K562 (cell line): Measurements from ENCODE around the gene CA5B. TPM values are rescaled to one million over a fixed set of nuclear protein-coding genes. Genes with fewer than 3 reads are reported as not detected.

Experiments
- ASH1L ChIP-seq: fragments of 450-650 bp; IDR thresholded peaks from 2 replicates; pipeline ENCODE4 v1.6.1; 2018; ENCODE audit warnings: borderline replicate concordance, mild to moderate bottlenecking, low read depth; ENCODE audit not compliant: partially characterized antibody
- BRF1 ChIP-seq: IDR thresholded peaks from 3 replicates; pipeline ENCODE4 v1.6.1; 2011; ENCODE audit warnings: borderline replicate concordance, mild to moderate bottlenecking; ENCODE audit not compliant: insufficient read length; ENCODE audit errors: extremely low read depth
- DMBX1 ChIP-seq: fragments of 250-450 bp; sonication (Bioruptor Pico); IDR thresholded peaks from 2 replicates; pipeline ENCODE4 v1.8.0; 2022; ENCODE audit warnings: inconsistent platforms, mild to moderate bottlenecking, moderate library complexity, borderline replicate concordance
- ESRRA ChIP-seq: fragments of 450-650 bp; IDR thresholded peaks from 2 replicates; pipeline ENCODE4 v1.6.1; 2014; ENCODE audit warnings: low read depth, mild to moderate bottlenecking, moderate library complexity, borderline replicate concordance
- PCBP1 ChIP-seq: fragments of 200-400 bp; formaldehyde crosslinking; IDR thresholded peaks from 2 replicates; pipeline ENCODE4 v1.6.1; 2018; ENCODE audit warnings: mild to moderate bottlenecking, low read depth, low read length; ENCODE audit not compliant: poor library complexity, severe bottlenecking
- PHB2 ChIP-seq: fragments of 450-650 bp; IDR thresholded peaks from 2 replicates; pipeline ENCODE4 v1.6.1; 2017; ENCODE audit warnings: low read depth
- ZKSCAN8 ChIP-seq: fragments of 200-800 bp; sonication (Bioruptor generic); IDR thresholded peaks from 2 replicates; pipeline ENCODE4 v1.6.1; 2016; ENCODE audit warnings: missing genetic modification characterization, missing compliant biosample characterization
- ZNF764 ChIP-seq: fragments of 250-450 bp; sonication (Bioruptor Pico); IDR thresholded peaks from 2 replicates; pipeline ENCODE4 v1.4.0; 2020; ENCODE audit warnings: low read depth, mild to moderate bottlenecking, moderate library complexity
- polyA plus RNA-seq, 8 experiments: library from polyadenylated mRNA; depleted of rRNA in 4 of 8; stranded (reverse) in 5 of 8; unstranded in 3 of 8; fragments of >200 nt; fragmentation: Nextera tagmentation in 2 of 8; fragmentation: Illumina TruSeq in 1 of 8; extraction: Ambion mirVana in 2 of 8; extraction: Trizol in 1 of 8; gene quantifications; 2 replicates each; pipeline versions ENCODE4 v1.2.1 to v1.2.3, GENCODE V29; 2011 to 2014; ENCODE audit warnings: inconsistent platforms in 1 of 8, missing spikeins in 1 of 8
- total RNA-seq, 7 experiments: library from RNA; depleted of rRNA in 6 of 7; stranded (reverse); fragments of >200 nt in 6 of 7; fragmentation: Illumina TruSeq in 2 of 7; extraction: Trizol in 2 of 7; gene quantifications; 2 replicates each; pipeline versions ENCODE4 v1.2.1 to v1.2.3, GENCODE V29; 2011 to 2021; ENCODE audit warnings: low replicate concordance in 1 of 7
- TF ChIP-seq, protein P1 (sequence below), 2 experiments: IDR thresholded peaks; 2 replicates each; pipeline ENCODE4 v1.6.1; 2012; ENCODE audit warnings: improper control_type of control experiment in 2 of 2, low read depth in 2 of 2, low read length in 2 of 2, borderline replicate concordance in 1 of 2
- TF ChIP-seq, protein P2 (sequence below): fragments of 450-650 bp; IDR thresholded peaks from 2 replicates; pipeline ENCODE4 v1.6.1; 2016; ENCODE audit warnings: mild to moderate bottlenecking, moderate library complexity
- TF ChIP-seq, protein P3 (sequence below): fragments of 450-650 bp; formaldehyde crosslinking; IDR thresholded peaks from 2 replicates; pipeline ENCODE4 v1.4.0; 2020; ENCODE audit warnings: mild to moderate bottlenecking, moderate library complexity

Gene CA5B
- total and polyA plus RNA-seq, 9 of the 15 experiments (the other 6 are each of a cell fraction or from before 2014, with no cell fraction given) = 0.55 to 3.7 (median 2.6) TPM

DNA sequence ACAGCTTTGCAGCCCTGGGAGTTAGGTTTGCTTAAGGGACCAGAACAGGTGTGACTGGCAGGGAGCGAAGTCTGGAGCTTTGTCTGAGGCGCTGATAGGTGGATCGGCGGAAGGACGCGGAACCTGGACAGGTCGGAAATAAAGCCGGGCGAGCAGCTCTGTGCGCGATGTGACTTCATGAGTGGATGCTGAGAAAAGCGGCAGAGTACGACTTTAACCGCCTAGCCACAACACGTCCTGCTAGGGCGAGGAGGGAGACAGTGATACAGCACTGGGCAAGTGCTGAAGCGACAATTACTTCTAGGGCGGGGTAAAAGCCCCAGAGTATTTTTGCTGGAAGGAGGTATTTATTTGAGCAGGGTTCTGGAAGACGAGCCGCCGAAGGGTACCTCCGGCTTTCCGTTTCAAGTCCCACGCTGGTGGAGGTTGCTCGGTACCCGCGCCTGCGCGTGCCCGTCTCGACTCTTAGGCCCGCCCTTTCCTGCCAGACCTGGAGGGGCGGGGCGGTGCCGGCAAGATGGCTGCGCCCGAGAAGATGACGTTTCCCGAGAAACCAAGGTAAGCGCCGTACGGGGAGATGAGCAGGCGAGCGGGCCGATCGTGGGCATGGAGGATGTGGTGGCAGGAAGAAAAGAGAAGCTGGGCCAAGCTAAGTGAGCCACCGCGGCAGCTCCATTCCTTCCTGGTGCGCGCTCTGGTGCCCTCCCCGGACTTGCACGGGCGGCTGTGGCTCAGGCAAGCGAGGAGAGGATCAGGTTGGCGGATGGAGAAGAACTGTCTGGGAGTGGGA, 52.1 kb downstream of the CA5B start, which contains the start of gene ZRSR2 (continued):
- TF ChIP-seq PCBP1 (no peak), PHB2 (no peak), DMBX1 (CRISPR knock-in tag) (no peak), ZKSCAN8 (no peak), BRF1 (no peak), ASH1L (no peak), ESRRA (0 out of 2 replicates have a peak, but pooled peaks have one; percentile 13), ZNF764 (CRISPR knock-in tag) (no peak)
- TF ChIP-seq, protein P1, sequence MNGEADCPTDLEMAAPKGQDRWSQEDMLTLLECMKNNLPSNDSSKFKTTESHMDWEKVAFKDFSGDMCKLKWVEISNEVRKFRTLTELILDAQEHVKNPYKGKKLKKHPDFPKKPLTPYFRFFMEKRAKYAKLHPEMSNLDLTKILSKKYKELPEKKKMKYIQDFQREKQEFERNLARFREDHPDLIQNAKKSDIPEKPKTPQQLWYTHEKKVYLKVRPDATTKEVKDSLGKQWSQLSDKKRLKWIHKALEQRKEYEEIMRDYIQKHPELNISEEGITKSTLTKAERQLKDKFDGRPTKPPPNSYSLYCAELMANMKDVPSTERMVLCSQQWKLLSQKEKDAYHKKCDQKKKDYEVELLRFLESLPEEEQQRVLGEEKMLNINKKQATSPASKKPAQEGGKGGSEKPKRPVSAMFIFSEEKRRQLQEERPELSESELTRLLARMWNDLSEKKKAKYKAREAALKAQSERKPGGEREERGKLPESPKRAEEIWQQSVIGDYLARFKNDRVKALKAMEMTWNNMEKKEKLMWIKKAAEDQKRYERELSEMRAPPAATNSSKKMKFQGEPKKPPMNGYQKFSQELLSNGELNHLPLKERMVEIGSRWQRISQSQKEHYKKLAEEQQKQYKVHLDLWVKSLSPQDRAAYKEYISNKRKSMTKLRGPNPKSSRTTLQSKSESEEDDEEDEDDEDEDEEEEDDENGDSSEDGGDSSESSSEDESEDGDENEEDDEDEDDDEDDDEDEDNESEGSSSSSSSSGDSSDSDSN (IDR thresholded peaks at IDR 0.05; ENCODE audit: borderline replicate concordance in 1 of 2, low read depth in 2 of 2, low read length in 2 of 2) = no peak
- TF ChIP-seq, protein P2, sequence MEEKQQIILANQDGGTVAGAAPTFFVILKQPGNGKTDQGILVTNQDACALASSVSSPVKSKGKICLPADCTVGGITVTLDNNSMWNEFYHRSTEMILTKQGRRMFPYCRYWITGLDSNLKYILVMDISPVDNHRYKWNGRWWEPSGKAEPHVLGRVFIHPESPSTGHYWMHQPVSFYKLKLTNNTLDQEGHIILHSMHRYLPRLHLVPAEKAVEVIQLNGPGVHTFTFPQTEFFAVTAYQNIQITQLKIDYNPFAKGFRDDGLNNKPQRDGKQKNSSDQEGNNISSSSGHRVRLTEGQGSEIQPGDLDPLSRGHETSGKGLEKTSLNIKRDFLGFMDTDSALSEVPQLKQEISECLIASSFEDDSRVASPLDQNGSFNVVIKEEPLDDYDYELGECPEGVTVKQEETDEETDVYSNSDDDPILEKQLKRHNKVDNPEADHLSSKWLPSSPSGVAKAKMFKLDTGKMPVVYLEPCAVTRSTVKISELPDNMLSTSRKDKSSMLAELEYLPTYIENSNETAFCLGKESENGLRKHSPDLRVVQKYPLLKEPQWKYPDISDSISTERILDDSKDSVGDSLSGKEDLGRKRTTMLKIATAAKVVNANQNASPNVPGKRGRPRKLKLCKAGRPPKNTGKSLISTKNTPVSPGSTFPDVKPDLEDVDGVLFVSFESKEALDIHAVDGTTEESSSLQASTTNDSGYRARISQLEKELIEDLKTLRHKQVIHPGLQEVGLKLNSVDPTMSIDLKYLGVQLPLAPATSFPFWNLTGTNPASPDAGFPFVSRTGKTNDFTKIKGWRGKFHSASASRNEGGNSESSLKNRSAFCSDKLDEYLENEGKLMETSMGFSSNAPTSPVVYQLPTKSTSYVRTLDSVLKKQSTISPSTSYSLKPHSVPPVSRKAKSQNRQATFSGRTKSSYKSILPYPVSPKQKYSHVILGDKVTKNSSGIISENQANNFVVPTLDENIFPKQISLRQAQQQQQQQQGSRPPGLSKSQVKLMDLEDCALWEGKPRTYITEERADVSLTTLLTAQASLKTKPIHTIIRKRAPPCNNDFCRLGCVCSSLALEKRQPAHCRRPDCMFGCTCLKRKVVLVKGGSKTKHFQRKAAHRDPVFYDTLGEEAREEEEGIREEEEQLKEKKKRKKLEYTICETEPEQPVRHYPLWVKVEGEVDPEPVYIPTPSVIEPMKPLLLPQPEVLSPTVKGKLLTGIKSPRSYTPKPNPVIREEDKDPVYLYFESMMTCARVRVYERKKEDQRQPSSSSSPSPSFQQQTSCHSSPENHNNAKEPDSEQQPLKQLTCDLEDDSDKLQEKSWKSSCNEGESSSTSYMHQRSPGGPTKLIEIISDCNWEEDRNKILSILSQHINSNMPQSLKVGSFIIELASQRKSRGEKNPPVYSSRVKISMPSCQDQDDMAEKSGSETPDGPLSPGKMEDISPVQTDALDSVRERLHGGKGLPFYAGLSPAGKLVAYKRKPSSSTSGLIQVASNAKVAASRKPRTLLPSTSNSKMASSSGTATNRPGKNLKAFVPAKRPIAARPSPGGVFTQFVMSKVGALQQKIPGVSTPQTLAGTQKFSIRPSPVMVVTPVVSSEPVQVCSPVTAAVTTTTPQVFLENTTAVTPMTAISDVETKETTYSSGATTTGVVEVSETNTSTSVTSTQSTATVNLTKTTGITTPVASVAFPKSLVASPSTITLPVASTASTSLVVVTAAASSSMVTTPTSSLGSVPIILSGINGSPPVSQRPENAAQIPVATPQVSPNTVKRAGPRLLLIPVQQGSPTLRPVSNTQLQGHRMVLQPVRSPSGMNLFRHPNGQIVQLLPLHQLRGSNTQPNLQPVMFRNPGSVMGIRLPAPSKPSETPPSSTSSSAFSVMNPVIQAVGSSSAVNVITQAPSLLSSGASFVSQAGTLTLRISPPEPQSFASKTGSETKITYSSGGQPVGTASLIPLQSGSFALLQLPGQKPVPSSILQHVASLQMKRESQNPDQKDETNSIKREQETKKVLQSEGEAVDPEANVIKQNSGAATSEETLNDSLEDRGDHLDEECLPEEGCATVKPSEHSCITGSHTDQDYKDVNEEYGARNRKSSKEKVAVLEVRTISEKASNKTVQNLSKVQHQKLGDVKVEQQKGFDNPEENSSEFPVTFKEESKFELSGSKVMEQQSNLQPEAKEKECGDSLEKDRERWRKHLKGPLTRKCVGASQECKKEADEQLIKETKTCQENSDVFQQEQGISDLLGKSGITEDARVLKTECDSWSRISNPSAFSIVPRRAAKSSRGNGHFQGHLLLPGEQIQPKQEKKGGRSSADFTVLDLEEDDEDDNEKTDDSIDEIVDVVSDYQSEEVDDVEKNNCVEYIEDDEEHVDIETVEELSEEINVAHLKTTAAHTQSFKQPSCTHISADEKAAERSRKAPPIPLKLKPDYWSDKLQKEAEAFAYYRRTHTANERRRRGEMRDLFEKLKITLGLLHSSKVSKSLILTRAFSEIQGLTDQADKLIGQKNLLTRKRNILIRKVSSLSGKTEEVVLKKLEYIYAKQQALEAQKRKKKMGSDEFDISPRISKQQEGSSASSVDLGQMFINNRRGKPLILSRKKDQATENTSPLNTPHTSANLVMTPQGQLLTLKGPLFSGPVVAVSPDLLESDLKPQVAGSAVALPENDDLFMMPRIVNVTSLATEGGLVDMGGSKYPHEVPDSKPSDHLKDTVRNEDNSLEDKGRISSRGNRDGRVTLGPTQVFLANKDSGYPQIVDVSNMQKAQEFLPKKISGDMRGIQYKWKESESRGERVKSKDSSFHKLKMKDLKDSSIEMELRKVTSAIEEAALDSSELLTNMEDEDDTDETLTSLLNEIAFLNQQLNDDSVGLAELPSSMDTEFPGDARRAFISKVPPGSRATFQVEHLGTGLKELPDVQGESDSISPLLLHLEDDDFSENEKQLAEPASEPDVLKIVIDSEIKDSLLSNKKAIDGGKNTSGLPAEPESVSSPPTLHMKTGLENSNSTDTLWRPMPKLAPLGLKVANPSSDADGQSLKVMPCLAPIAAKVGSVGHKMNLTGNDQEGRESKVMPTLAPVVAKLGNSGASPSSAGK = no peak
- TF ChIP-seq, protein P3, sequence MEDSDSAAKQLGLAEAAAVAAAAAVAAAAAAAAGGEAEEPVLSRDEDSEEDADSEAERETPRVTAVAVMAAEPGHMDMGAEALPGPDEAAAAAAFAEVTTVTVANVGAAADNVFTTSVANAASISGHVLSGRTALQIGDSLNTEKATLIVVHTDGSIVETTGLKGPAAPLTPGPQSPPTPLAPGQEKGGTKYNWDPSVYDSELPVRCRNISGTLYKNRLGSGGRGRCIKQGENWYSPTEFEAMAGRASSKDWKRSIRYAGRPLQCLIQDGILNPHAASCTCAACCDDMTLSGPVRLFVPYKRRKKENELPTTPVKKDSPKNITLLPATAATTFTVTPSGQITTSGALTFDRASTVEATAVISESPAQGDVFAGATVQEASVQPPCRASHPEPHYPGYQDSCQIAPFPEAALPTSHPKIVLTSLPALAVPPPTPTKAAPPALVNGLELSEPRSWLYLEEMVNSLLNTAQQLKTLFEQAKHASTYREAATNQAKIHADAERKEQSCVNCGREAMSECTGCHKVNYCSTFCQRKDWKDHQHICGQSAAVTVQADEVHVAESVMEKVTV (CRISPR knock-in tag) = no peak
